GM08714 (cell line): ENCODE measurements around the gene ZSWIM4.

Source experiments
- H3K4me3 ChIP-seq: fragments of 200-500 bp; sonication (Bioruptor generic); 2 replicates; pipeline ENCODE4 v1.5.1; 2014; ENCODE audit warnings: mild to moderate bottlenecking, low read length, inconsistent platforms
- ZNF274 ChIP-seq: IDR thresholded peaks from 2 replicates; pipeline ENCODE4 v1.6.1; 2012; ENCODE audit warnings: mild to moderate bottlenecking, low read depth, low read length

ZSWIM4 gene

GRCh38 chr19:13831537-13832467 lies 36.6 kb downstream of the ZSWIM4 start:
- no peak overlapping the region for H3K4me3 ChIP-seq
- no peak for TF ChIP-seq ZNF274

GRCh38 chr19:13833330-13834243 lies 38.3 kb downstream of the ZSWIM4 start:
- peak overlapping the region; percentile 57; the same call in 1 of the 2 replicates for H3K4me3 ChIP-seq
- TF ChIP-seq ZNF274, result no peak

GRCh38 chr19:13834244-13835069 lies 39.2 kb downstream of the ZSWIM4 start:
- no peak for TF ChIP-seq ZNF274
- no peak overlapping the region for H3K4me3 ChIP-seq

- H3K4me3 ChIP-seq, result no peak overlapping the region; the same call in 1 of the 2 replicates
- TF ChIP-seq ZNF274, result no peak
Measured at GRCh38 chr19:13835791-13836723, 40.8 kb downstream of the ZSWIM4 start.

GRCh38 chr19:13838435-13839129 lies 43.3 kb downstream of the ZSWIM4 start:
- TF ChIP-seq ZNF274, result no peak
- peak overlapping the region; percentile 41; the same call in 1 of the 2 replicates for H3K4me3 ChIP-seq

GRCh38 chr19:13839130-13839937 lies 44.1 kb downstream of the ZSWIM4 start:
- peak overlapping the region; percentile 75 for H3K4me3 ChIP-seq
- no peak for TF ChIP-seq ZNF274

- peak overlapping the region; percentile 75 for H3K4me3 ChIP-seq
Measured at GRCh38 chr19:13839938-13840304, 44.7 kb downstream of the ZSWIM4 start.

GRCh38 chr19:13840305-13841085 lies 45.3 kb downstream of the ZSWIM4 start:
- peak overlapping the region; percentile 75 for H3K4me3 ChIP-seq
- TF ChIP-seq ZNF274, result no peak

More at GRCh38 chr19:13839938-13840304, 44.7 kb downstream of the ZSWIM4 start:
- no peak for TF ChIP-seq ZNF274

- peak overlapping the region; percentile 75 for H3K4me3 ChIP-seq
- TF ChIP-seq ZNF274, result no peak
Measured at GRCh38 chr19:13841086-13841961, 46.1 kb downstream of the ZSWIM4 start.

GRCh38 chr19:13841962-13842290 lies 46.7 kb downstream of the ZSWIM4 start:
- H3K4me3 ChIP-seq, result peak overlapping the region; percentile 75
- no peak for TF ChIP-seq ZNF274
